Tibial nerve (tissue), 4 donors: ENCODE data around the gene C7orf33. TPM values are rescaled to one million over a fixed set of nuclear protein-coding genes. Genes with fewer than 3 reads are reported as not detected.

Experiments
- DNase-seq, 2 donors: peaks; one replicate each; pipeline ENCODE4 v3.0.0-alpha.2; 2019; ENCODE audit warnings: low spot score in 2 of 2
- H3K27ac ChIP-seq, 4 donors: fragments of 200-600 bp; sonication (generic) in 3 of 4; one replicate each; pipeline ENCODE4 v1.5.1; 2017 to 2019; ENCODE audit warnings: mild to moderate bottlenecking in 1 of 4
- H3K27me3 ChIP-seq, 2 donors: fragments of 200-600 bp; sonication (generic) in 1 of 2; one replicate each; pipeline versions ENCODE4 v1.5.1 to v1.6.0; 2017 to 2019
- H3K36me3 ChIP-seq, 3 donors: fragments of 200-600 bp; sonication (generic); one replicate each; pipeline ENCODE4 v1.5.1; 2018 to 2019
- H3K4me1 ChIP-seq, 4 donors: fragments of 200-600 bp; sonication (generic) in 3 of 4; one replicate each; pipeline ENCODE4 v1.5.1; 2017 to 2019
- H3K4me3 ChIP-seq, 4 donors: fragments of 200-600 bp; sonication (generic) in 3 of 4; one replicate each; pipeline ENCODE4 v1.5.1; 2017 to 2019; ENCODE audit warnings: mild to moderate bottlenecking in 1 of 4, moderate library complexity in 1 of 4
- H3K9me3 ChIP-seq, 4 donors: fragments of 200-600 bp; sonication (generic) in 3 of 4; one replicate each; pipeline ENCODE4 v1.5.1; 2017 to 2019
- CTCF ChIP-seq, 5 experiments: fragments of 200-600 bp in 3 of 5; fragments of 450-650 bp in 2 of 5; sonication (generic) in 3 of 5; IDR thresholded peaks; one replicate each; pipeline ENCODE4 v1.5.1; 2016 to 2019; ENCODE audit warnings: antibody characterized with exemption in 5 of 5, mild to moderate bottlenecking in 3 of 5, moderate library complexity in 2 of 5
- EP300 ChIP-seq, 2 donors: sonication (generic); formaldehyde crosslinking; IDR thresholded peaks; one replicate each; pipeline ENCODE4 v1.6.1; 2017; ENCODE audit warnings: antibody characterized with exemption in 2 of 2, mild to moderate bottlenecking in 1 of 2
- POLR2A ChIP-seq, 2 donors: fragments of 450-650 bp; IDR thresholded peaks; one replicate each; pipeline ENCODE4 v1.6.1; 2017; ENCODE audit warnings: antibody characterized with exemption in 2 of 2, mild to moderate bottlenecking in 2 of 2, moderate library complexity in 2 of 2
- WGBS, 2 donors: methylation state at CpG; one replicate each; pipeline ENCODE4 v1.1.5; 2018; 5-methylcytosine and 5-hydroxymethylcytosine counted together
- total RNA-seq, 4 donors: library from RNA; depleted of rRNA; stranded (reverse); fragments of >200 nt; gene quantifications; one replicate each; pipeline ENCODE4 v1.1.0, GENCODE V29; 2016

C7orf33 gene
- total RNA-seq, 4 donors from 2014 or later = not detected

GRCh38 chr7:148637094-148637493 lies 46.5 kb downstream of the C7orf33 start:
- TF ChIP-seq CTCF (IDR thresholded peaks at IDR 0.05) = no peak
- no peak for TF ChIP-seq EP300 (IDR thresholded peaks at IDR 0.05)
- no peak for TF ChIP-seq POLR2A (IDR thresholded peaks at IDR 0.05)
- 95 to 97% methylated on average over 19 of the region's 19 CpGs for WGBS, 2 donors
- Histone ChIP-seq H3K9me3 (no peaks in the 10 kb centered on the region), H3K27me3 (no peaks in the 10 kb centered on the region), H3K4me3 (no peak overlapping the region), H3K27ac (no peak overlapping the region), H3K36me3 (no peaks in the 10 kb centered on the region), H3K4me1 (no peaks in the 10 kb centered on the region)
- DNase-seq = no peak

GRCh38 chr7:148645898-148646297 lies 55.3 kb downstream of the C7orf33 start:
- 84 to 88% methylated on average over 2 of the region's 2 CpGs for WGBS, 2 donors
- DNase-seq = no peak
- TF ChIP-seq EP300 (IDR thresholded peaks at IDR 0.05) (no peak), POLR2A (IDR thresholded peaks at IDR 0.05) (no peak), CTCF (IDR thresholded peaks at IDR 0.05) (no peak)
- H3K36me3 ChIP-seq = no peaks in the 10 kb centered on the region
- H3K27ac ChIP-seq = no peak overlapping the region
- no peaks in the 10 kb centered on the region for H3K9me3 ChIP-seq
- peaks cover 0 to 13% of the 10 kb centered on the region in 2 donors for H3K27me3 ChIP-seq
- H3K4me1 ChIP-seq = no peaks in the 10 kb centered on the region
- H3K4me3 ChIP-seq = no peak overlapping the region

- WGBS, 2 donors = 73 to 77% methylated on average over 4 of the region's 4 CpGs
- H3K36me3 ChIP-seq = no peaks in the 10 kb centered on the region
- H3K4me1 ChIP-seq = no peaks in the 10 kb centered on the region
- no peak overlapping the region for H3K27ac ChIP-seq
- DNase-seq = no peak
- TF ChIP-seq POLR2A (IDR thresholded peaks at IDR 0.05) = no peak
- no peak for TF ChIP-seq CTCF (IDR thresholded peaks at IDR 0.05)
- no peak for TF ChIP-seq EP300 (IDR thresholded peaks at IDR 0.05)
- peaks cover 0 to 2% of the 10 kb centered on the region in 2 donors for H3K27me3 ChIP-seq
- no peaks in the 10 kb centered on the region for H3K9me3 ChIP-seq
- no peak overlapping the region for H3K4me3 ChIP-seq
Observed at GRCh38 chr7:148650232-148650858, 59.8 kb downstream of the C7orf33 start.

GRCh38 chr7:148652773-148653172 lies 62.2 kb downstream of the C7orf33 start:
- TF ChIP-seq CTCF (IDR thresholded peaks at IDR 0.05) = no peak
- no peak for TF ChIP-seq EP300 (IDR thresholded peaks at IDR 0.05)
- no peak for TF ChIP-seq POLR2A (IDR thresholded peaks at IDR 0.05)
- H3K27ac ChIP-seq = no peak overlapping the region
- DNase-seq = no peak
- no peaks in the 10 kb centered on the region for H3K9me3 ChIP-seq
- H3K27me3 ChIP-seq = no peaks in the 10 kb centered on the region
- H3K36me3 ChIP-seq = no peaks in the 10 kb centered on the region
- no peak overlapping the region for H3K4me3 ChIP-seq
- no peaks in the 10 kb centered on the region for H3K4me1 ChIP-seq

GRCh38 chr7:148657929-148658328 lies 67.4 kb downstream of the C7orf33 start:
- Histone ChIP-seq H3K4me3 (no peak overlapping the region), H3K9me3 (no peaks in the 10 kb centered on the region), H3K27me3 (no peaks in the 10 kb centered on the region), H3K27ac (no peak overlapping the region), H3K4me1 (no peaks in the 10 kb centered on the region), H3K36me3 (no peaks in the 10 kb centered on the region)
- WGBS, 2 donors = 84 to 87% methylated on average over 4 of the region's 4 CpGs
- TF ChIP-seq CTCF (IDR thresholded peaks at IDR 0.05) = no peak
- TF ChIP-seq EP300 (IDR thresholded peaks at IDR 0.05) = no peak
- TF ChIP-seq POLR2A (IDR thresholded peaks at IDR 0.05) = no peak
- no peak for DNase-seq
